HG03108 (cell line): Measurements from ENCODE around the gene HFE.
"Not testable (repeated sequence)": the region's sequence is repeated elsewhere in the genome, so short reads cannot be mapped to it uniquely, and the experiment has no call there.

Experiments
- ATAC-seq: cut with Tn5 transposase; IDR thresholded peaks from one replicate; pipeline ENCODE4 v1.9.1; 2021; ENCODE audit warnings: moderate library complexity; ENCODE audit not compliant: unreplicated experiment

HFE gene

DNA sequence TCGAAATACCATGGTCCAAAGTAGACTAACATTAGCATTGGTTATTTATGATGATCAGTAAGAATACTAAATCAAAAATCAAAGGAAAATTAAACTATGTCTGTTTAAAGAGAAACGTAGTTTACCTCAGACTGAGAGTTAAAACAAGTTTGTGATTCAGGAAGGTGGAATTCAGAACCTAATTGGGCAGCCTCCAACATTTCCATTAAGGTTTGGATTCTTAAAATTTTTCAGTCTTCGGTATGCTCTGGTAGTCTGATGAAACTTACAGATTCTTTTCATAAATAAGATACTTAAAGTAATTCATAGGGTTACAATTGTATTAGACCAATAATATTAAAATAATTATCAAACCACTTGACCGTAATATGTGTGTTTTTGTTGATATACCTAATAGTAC, 18.6 kb downstream of the HFE start:
- ATAC-seq, result no peak

DNA sequence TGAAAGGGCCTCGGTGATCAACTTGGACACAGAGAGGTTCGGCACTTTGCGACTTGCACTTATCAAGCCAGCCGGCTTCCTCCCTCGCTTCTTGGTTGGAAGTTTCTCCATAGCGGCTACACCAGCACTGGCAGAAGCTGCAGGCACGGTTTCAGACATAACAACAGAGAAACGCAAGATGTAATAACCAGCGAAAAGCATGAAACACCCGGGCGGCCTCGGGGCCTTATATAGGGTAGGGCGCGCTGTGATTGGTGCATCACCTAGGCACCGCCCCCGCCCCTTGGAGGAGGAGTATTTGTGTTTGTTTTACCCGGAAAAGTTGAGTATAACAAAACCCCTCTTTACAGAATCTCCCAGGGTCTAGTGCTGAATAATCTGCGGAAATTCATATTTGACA, 20.7 kb downstream of the HFE start:
- no peak for ATAC-seq

DNA sequence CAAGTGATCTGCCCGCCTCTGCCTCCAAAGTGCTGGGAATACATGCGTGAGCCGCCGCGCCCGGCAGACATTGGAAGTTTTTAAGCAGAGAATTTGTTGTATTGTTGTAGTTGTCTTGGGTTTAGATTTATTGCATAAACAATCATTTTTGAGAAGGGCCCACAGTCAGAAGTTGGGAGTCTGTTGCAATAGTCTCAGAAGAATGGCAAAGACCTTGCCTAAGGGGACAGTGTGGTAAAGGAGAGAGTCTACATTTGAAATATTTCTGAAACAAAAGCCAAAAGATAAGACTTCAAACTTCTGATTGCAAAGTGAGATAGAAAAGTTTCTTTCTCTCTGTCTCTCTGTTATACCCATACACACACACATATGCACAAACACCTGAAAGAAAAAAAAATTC, 22.5 kb downstream of the HFE start:
- ATAC-seq, result no peak

DNA sequence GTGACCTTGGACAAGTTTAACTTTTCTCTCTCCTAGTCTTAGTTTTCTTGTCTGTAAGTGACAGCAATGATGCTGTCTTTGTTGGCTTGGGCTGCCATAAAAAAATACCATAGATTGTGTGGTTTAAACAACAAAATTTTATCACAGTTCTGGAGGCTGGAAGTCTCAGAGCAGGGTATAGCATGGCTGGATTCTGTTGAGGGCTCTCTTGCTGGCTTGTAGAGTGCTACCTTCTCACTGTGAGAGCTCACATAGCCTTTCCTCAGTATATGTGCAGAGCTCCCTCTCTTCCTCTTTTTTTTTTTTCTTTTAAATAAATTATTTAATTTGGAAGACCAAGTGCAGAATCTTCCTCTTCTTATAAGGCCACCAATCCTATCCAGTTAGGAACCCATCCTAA, 26.3 kb downstream of the HFE start:
- no peak for ATAC-seq

DNA sequence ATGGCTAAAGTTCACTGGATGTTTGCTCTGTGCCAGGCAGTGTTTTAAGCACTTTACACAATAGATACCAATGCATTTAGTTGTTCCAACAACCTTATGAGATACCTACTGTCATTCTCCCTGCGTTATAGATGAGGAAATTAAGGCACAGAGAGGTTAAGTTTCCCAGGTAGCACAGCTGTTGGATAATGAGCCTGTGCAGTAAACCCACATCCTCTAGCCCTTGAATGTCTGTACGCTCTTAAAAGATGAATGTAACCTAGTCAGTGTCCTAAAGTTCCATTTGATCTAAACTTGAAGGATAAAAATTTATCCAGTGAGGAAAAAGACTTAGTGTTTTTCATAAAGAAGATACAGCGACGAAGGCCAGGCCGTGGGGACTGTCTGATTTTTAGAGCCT, 28.0 kb downstream of the HFE start:
- no peak for ATAC-seq

DNA sequence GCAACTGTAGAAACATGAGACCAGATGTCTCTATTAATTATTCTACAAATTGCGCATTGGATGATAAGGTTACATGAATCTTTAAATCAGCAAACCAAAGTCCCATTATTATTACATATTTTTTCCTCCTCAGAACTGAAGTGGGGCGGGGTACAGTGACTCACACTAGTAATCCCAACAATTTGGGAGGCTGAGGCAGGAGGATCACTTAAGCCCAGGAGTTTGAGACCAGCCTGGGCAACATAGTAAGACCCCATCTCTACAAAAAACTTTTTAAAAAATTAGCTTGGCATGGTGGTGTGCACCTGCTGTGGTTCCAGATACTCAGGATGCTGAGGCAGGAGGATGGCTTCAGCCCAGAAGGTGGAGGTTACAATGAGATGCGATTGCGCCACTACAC, 29.0 kb downstream of the HFE start:
- no peak for ATAC-seq

DNA sequence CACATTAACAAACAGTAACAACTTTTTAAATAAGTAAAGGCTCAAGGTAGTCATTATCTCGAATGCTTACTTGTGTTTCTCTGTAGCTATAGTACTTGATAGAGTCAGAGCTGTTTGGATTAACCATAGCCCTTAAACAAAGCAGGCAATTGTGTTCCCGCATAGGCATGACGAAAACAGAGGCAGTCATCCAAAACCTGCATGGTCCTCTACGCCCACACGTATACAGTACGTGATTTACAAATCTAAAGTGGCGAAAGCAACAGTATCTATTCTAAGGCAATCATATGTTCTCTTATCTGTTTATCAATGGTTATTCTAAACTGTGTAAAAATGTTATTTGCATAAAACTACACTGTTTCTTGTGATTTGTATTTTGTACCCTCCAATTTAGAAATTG, 31.8 kb downstream of the HFE start:
- ATAC-seq, result no peak

DNA sequence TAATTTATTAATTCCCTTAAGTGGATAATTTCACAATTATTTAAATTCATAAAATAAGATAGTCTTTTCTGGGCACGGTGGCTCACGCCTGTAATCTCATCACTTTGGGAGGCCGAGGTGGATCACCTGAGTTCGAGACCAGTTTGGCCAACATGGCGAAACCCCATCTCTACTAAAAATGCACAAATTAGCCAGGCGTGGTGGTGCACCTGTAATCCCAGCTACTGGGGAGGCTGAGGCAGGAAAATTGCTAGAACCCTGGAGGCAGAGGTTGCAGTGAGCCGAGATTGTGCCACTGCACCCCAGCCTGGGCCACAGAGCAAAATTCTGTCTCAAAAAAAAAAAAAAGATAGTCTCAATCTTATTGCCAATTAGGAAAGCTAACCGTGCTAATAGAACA, 32.9 kb downstream of the HFE start:
- not testable (repeated sequence) for ATAC-seq

DNA sequence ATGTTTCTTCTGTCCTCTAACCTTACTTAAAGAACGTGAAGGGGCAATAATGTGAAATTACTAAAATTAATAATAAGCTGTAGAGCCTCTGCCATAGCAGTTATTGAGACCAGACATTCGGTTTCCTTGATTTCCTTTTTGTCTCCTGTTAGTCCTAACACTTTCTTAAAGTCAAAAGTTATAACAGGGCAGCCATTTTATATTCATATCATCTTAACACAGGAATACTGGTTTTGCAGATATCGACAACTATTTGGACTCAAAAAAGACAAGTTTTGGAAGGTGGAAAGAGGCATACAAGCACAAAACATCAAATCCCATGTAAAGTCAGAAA, 33.5 kb downstream of the HFE start:
- no peak for ATAC-seq

DNA sequence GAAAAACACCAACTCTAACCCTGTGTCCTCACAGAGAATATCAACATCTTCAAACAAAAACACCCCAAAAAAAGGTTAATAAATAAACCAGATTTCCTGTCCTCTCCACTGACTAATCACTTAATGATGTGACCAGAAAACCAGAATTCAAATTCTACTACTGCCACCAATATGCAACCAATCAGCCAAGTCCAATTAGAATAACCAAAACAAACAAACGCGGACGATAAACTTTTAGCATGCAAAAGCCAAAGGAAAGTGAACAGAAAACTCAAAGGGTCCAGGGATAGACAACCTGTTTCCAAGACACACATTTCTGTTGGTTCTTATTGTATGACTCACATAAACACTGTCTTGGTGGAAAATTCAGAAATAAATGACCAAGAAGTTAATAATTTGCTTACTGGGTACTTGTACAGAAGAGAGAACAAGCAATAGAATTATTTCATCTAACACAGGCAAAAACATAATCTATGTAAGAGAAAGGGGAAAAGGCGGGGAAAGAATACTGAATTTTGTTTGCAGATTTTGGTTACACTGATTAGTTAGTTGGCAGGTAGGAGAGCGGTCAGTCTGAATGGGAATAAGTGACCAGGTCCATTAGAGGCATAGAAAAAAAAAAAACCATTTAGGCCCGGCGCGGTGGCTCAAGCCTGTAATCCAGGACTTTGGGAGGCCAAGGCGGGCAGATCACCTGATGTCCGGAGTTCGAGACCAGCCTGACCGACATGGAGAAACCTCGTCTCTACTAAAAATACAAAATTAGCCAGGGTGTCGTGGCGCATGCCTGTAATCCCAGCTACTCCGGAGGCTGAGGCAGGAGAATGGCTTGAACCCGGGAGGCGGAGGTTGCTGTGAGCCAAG, 34.1 kb downstream of the HFE start:
- ATAC-seq, result no peak

DNA sequence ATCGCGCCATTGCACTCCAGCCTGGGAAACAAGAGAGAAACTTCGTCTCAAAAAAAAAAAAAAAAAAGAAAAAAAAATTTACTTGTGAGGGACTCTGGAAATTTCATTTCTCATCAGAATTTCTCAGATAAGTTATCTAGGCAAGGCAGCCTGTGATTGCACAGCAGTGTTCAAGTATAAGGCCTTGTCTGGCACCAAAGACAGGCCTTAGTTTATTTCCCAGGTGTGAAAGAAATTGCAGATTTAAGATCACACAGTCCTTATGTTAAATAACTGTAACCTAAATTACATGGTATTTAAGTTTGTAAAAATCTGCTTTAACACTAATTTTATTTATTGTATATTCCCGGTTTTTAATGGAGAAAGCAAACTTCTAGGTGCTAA, 34.8 kb downstream of the HFE start:
- ATAC-seq, result no peak

DNA sequence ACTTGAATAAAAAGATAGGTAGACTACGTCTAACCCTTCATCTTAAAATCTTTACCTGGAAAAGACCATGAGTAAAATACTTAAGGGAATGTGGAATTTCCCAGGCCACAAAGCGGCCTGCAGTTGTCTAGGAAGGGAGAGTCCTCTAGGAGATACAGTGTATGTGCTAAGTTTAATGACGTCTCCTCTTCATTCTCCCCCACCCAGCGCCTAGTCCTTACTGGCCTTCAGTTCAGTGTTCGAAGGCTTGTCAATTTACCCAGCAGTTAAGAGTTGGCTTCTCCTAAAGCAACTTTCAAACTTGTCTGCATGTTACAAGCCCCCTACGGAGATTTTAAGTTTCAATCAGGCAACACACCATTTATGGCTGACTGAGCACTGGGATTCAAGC, 35.2 kb downstream of the HFE start:
- no peak for ATAC-seq

DNA sequence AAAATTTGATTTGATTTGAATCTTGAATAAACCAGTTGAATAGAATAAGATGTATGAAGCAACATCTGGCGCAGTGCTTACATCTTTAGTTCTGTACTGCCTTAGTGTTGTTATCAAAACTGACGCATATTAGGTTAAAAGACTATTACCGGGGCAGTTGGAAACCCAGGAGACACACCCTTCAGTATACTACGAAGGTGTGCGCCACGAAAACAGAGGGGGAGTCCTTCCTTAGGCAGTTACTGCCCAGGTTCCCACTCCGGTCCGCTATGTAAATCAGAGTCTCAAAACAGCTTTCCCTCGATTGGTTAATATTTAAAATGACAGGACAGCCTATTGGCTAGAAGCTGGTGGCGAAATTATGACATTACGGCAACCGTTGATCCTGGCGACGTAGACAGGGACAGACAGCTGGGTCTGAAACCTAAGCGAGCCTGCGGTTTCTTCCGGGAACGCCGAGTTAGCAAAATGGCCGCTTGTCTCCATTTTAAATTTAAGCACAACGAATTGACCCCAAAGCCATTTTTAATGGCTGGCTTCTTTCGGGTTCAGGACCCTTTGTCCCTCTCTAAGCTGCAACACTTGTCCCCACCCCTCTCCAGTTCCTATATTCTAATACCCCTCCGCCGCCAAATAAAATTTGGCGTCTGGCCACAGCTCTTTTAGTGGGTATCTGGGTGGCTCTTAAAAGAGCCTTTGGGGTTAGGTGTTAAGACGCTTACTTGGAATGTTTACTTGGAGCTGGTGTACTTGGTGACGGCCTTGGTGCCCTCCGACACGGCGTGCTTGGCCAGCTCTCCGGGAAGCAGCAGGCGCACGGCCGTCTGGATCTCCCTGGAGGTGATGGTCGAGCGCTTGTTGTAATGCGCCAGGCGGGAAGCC, 35.8 kb downstream of the HFE start:
- ATAC-seq, result peak; percentile 55

DNA sequence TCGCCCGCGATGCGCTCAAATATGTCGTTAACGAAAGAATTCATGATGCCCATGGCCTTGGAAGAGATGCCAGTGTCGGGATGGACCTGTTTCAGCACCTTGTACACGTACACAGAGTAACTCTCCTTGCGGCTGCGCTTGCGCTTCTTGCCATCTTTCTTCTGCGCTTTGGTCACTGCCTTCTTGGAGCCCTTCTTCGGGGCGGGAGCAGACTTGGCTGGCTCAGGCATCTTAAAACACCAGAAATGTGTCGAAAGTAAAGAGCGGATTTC, 36.4 kb downstream of the HFE start:
- ATAC-seq, result no peak

DNA sequence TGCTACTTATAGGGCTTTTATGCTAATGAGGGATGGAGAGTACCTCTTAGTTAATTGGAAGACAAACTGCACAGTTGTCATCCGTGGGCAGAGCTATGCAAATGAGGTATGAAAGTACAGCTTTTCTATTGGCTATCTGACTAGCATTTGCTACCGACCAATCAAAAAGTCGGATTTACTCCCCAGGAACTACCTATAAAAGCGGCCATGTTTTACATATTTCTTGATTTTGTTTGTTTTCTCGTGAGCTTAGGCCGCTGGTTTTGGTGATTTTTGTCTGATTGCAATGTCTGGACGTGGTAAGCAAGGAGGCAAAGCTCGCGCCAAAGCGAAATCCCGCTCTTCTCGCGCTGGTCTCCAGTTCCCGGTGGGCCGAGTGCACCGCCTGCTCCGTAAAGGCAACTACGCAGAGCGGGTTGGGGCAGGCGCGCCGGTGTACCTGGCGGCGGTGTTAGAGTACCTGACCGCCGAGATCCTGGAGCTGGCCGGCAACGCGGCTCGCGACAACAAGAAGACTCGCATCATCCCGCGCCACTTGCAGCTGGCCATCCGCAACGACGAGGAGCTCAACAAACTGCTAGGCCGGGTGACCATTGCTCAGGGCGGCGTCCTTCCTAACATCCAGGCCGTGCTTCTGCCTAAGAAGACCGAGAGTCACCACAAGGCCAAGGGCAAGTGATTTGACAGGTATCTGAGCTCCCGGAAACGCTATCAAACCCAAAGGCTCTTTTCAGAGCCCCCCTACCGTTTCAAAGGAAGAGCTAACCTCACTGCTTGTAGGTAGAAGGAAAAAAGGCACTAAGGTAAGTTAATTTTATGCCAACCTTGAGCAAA, 36.9 kb downstream of the HFE start:
- peak; percentile 69 for ATAC-seq

DNA sequence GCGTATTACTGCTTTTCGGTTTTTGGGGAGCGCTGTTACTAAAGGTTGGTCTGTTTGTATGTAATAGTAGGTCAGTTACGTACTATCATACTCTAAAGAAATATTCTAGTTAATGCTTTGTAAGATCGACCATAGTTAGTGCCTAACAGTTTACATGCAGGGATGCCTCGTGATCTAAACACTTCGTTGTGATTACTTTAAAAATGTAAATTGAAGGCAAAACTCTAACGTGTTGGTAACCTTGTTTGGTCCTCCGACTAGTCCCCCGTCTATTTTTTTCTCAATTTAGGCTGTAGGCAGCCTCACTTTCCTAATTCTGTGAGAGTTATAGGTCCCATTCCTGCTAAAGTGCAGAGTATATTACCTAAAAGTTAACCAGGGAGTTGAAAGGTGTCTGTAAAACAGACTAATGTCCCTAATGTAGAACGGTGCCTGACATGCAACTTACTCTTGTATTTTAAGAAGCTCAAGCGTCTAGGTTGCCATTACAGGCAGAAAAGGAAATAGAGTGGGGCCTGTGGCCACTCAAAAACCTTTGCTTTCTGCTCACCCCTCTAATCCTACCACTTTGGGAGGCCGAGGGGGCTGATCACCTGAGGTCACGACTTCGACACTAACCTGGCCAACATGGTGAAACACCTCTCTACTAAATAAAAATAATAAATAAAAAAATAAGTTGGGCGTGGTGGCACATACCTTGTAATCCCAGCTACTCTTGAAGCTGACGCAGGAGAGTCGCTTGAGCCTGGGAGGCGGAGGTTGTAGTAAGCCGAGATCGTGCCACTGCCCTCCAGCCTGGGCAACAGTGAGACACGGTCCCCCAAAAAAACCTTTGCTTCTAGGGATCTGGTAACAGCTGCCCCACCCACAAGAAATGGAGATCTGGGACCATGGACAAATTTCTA, 37.8 kb downstream of the HFE start:
- no peak for ATAC-seq

DNA sequence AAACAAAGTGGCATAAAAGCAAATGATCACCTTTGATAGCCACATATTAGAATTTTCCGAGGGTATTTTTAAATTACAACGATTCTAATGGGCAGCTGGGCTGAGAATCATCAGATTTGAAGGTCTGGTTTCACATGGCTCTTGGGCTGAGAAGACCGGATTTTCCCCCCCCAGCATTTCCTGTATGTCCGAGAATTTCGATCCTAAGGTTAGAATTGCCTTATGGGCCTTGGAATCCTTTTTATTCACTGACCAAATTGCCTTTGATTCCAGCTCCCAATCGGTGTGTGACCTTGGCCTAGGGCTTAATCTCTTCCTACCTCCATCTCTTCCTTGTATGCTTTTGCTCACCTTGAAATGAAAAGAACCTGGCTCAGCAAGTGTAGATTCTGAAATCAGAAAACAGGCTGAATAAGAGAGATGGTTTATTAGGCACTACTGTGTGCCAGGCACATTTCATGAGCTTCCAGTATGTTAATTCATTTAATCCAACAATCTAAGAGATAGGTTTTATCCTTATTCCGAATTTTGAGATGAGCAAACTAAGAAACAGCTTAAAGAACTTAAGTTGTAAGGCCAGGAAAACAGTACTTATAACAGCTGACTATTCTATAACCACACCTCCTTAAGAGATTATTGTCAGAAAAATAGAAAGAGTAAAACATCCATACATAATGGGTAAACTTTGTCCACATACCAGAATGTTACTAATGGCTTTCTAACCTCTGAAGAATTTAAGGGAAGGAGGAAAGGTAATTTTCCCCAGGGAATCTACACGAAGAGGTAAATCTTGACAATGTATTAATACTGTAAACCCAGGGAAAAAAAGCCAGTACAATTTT, 39.4 kb downstream of the HFE start:
- ATAC-seq, result no peak

DNA sequence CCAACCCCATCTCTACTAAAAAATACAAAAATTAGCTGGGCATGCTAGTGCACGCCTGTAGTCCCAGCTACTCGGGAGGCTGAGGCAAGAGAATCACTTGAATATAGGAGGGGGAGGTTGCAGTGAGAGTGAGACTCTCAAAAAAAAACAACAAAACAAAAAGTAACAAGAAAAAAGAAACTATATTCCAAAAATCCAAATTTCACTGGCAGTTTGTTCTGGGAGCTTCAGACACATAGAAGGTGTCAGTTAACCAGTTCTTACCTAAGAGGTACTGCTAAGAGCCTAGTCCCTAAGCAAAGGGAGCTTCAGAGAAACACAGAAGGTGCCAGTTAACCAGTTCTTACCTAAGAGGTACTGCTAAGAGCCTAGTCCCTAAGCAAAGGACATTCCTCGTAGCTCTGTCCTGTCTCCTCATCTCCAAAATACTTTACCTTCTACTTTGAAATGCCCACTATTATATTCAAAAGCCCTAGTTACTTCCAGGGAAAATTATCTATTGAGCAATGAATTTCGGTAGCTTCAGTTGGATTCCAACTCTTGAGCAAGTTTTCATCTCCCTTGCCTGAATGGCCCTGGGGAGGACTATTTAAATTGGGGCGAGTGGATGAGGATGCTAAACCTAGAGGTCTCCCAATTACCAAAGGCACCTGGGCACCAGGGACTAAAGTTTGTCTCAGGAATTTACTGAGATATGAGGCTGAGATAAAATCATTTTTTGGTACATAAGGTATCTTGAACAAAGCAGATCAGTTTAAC, 41.0 kb downstream of the HFE start:
- ATAC-seq, result no peak

DNA sequence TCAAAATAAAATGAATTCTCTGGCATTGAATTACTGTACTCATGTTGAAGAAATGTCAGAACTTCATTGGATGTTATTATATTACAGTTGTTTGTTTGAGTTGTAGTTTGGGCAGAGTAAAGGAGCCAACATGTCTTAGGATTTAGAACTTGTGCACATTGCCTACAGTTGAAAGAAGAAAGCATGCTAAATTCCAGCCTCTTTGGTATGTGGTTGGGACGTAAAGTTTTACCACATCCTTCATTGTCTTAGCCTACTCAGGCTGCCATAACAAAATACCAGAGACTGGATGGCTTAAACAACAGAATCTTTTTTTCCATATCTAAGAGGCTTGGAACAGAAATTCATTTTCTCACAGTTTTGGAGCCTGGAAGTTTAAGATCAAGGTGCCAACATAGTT, 42.4 kb downstream of the HFE start:
- no peak for ATAC-seq
